GM12892 (cell line): ENCODE results near the gene GMCL2.

Experiments
- DNase-seq: peaks from one replicate; pipeline ENCODE4 v3.0.0; 2011; ENCODE audit not compliant: insufficient read length
- FAIRE-seq: peaks from 2 replicates; lab custom pipeline; 2011; peaks lifted over from hg19 to GRCh38; lab: Jason Lieb, UNC
- POLR2A ChIP-seq: IDR thresholded peaks from 2 replicates; pipeline ENCODE4 v1.6.1; 2011; ENCODE audit warnings: low read depth, low read length, control low read depth
- POLR2AphosphoS5 ChIP-seq: IDR thresholded peaks from 2 replicates; pipeline ENCODE4 v1.6.1; 2011; ENCODE audit warnings: low read depth, low read length, control low read depth
- TAF1 ChIP-seq: IDR thresholded peaks from 2 replicates; pipeline ENCODE4 v1.6.1; 2011; ENCODE audit warnings: low read depth, mild to moderate bottlenecking, control low read depth, low read length, borderline replicate concordance

Gene GMCL2

DNA sequence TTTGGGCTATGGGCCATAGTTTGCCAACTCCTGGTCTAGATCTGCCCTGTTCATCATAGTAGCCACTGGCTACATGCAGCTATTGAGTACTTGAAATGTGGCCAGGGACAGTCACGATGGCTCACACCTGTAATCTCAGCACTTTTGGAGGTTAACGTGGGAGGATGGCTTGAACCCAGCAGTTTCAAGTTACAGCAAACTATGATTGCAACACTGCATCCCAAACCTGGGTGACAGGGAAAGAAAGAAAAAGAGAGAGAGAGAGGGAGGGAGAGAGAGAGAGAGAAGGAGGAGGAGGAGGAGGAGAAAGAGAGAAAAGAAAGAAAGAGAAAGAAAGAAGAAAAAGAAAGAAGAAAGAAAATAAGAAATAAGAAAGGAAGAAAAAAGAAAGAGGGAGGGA lies 5.1 kb upstream of the GMCL2 start:
- TF ChIP-seq TAF1, result no peak
- TF ChIP-seq POLR2AphosphoS5, result no peak
- no peak for TF ChIP-seq POLR2A
- FAIRE-seq, result no peak
- DNase-seq, result no peak

- FAIRE-seq (no peak), DNase-seq (no peak)
- TF ChIP-seq POLR2AphosphoS5 (no peak), POLR2A (no peak), TAF1 (no peak)
Observed at GRCh38 chr5:178191661-178192060, 4.5 kb upstream of the GMCL2 start.

DNA sequence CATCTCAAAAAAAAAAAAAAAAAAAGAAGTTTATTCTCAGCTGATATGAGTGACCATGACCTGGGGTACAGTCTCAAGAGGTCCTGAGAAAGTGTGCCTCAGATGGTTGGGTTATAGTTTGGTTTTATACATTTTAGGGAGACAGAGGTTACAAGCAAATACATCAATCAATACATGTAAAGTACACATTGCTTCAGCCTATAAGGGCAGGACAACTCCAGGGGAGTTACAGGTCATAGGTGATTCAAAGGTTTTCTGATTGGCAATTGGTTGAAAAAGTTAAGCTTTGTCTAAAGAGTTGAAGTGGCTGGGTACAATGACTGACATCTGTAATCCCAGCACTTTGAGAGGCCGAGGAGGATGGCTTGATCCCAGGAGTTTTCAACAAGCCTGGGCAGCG lies 2.3 kb upstream of the GMCL2 start:
- TF ChIP-seq POLR2AphosphoS5 (no peak), POLR2A (no peak), TAF1 (no peak)
- FAIRE-seq (no peak), DNase-seq (no peak)

GRCh38 chr5:178186427-178186826 lies 744 bp downstream of the GMCL2 start:
- no peak for DNase-seq
- FAIRE-seq, result no peak
- TF ChIP-seq POLR2A (no peak), POLR2AphosphoS5 (no peak), TAF1 (no peak)

DNA sequence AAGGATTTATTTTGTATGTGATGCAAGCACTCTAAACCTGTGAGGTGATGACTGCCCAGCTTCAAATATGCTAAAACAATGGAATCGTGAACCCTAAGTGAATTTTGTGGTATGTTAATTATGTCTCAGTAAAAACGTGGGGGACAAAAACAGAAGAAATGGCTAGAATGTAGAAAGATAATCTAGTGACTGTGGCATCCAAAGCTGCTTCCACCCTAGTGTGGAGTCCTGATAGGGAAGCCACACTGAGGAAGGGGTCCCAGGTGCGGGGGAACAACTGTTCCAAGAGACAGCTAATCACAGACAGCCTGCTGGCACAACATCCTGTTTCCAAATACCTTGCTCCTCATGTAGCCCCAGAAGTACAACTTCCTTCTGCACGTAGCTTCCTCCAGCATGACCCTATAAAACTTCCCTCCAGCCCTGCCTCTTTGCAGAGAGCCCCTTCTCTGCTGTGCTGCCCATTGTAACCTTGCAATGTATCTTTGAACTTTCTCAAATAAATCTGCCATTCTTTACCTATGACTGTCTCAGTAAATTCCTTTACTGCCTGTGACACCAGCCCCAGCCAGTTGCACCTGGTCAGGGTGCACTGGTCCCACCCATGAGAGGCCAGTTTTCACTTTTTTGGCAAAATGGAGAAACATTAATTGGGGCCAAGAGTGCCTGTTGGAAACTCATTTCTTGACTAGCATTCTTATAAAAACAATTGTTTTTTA lies 4.9 kb downstream of the GMCL2 start:
- FAIRE-seq, result no peak
- no peak for TF ChIP-seq POLR2AphosphoS5
- TF ChIP-seq TAF1, result no peak
- no peak for TF ChIP-seq POLR2A
- DNase-seq, result no peak

- FAIRE-seq (no peak), DNase-seq (no peak)
- TF ChIP-seq POLR2A (no peak), TAF1 (no peak), POLR2AphosphoS5 (no peak)
Observed at GRCh38 chr5:178180141-178180863, 6.9 kb downstream of the GMCL2 start.

- DNase-seq (no peak), FAIRE-seq (no peak)
- TF ChIP-seq POLR2A (no peak), TAF1 (no peak), POLR2AphosphoS5 (no peak)
Observed at GRCh38 chr5:178177569-178177968, 9.6 kb downstream of the GMCL2 start.

DNA sequence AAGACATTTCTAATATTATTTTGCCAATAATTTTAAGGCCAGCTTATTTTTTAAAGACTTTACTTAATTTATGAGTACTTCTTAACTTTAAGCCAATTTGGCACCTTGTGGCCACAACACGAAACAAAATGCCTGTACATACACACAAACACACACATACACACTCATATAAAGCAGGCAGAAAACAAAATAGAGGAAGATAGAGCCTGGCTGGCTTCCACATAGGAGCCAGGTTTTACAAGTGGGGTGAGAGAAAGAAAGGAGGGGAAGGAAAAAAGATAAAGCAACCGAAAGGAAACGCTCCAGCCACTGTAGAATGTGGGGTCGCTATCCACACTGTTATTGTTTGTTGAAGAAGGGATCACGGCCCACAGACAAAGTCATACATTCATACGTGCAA lies 10.4 kb downstream of the GMCL2 start:
- DNase-seq (no peak), FAIRE-seq (no peak)
- TF ChIP-seq TAF1, result no peak
- TF ChIP-seq POLR2AphosphoS5, result no peak
- TF ChIP-seq POLR2A, result no peak

DNA sequence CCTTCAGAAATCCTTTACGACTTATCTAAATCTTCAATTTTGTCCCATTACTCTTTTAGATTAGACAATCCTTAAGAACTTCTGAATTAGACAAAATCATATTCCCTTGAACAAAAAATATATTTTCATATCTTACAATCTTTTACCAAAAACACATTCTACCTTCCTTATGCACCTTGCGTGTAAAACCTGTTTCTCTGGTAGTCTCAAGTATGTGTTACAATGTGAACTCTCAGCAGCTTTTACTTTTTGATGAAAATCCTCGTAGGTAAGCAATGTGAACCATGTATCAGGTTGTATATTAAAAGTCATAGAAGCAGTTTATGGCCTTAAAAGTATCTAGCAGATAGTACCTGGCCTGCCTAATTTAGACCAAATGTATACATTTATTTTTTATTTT lies 12.7 kb downstream of the GMCL2 start:
- no peak for FAIRE-seq
- TF ChIP-seq TAF1 (no peak), POLR2A (no peak), POLR2AphosphoS5 (no peak)
- no peak for DNase-seq

DNA sequence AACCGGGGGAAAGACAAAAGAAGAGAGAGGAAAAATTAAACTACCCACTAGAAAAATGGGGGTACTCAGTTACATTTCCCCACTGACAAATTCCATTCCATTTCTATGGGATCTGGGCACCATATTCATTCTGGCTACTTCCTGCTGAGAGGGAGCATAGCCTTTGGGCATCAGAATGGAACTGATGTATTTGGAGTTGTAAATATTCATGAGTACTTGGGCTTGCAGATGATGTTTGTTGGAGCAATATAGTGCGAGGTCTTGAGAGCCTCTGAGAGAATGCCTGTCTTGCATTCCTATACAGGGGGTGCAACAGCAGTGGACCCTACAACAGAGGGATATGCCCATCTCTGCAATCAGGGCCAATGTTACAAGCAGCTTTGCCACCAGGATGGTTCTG lies 16.7 kb downstream of the GMCL2 start:
- no peak for DNase-seq
- TF ChIP-seq TAF1, result no peak
- no peak for TF ChIP-seq POLR2A
- no peak for TF ChIP-seq POLR2AphosphoS5
- FAIRE-seq, result no peak

- no peak for TF ChIP-seq POLR2AphosphoS5
- no peak for TF ChIP-seq TAF1
- no peak for TF ChIP-seq POLR2A
- FAIRE-seq (no peak), DNase-seq (no peak)
Observed at GRCh38 chr5:178165581-178165980, 21.6 kb downstream of the GMCL2 start.
